Uterus (tissue), 2 donors: ENCODE results near the gene SLC28A3.

Experiments
- POLR2A ChIP-seq, 2 donors: fragments of 450-650 bp; IDR thresholded peaks; one replicate each; pipeline ENCODE4 v1.6.1; 2016; ENCODE audit warnings: antibody characterized with exemption in 2 of 2, mild to moderate bottlenecking in 1 of 2, moderate library complexity in 1 of 2
- TF ChIP-seq, protein P1 (sequence below), 4 experiments: fragments of 200-600 bp in 2 of 4; fragments of 450-650 bp in 2 of 4; sonication (generic) in 2 of 4; IDR thresholded peaks; one replicate each; pipeline ENCODE4 v1.5.1; 2016 to 2019; ENCODE audit warnings: antibody characterized with exemption in 4 of 4, mild to moderate bottlenecking in 2 of 4, moderate library complexity in 1 of 4

DNA sequence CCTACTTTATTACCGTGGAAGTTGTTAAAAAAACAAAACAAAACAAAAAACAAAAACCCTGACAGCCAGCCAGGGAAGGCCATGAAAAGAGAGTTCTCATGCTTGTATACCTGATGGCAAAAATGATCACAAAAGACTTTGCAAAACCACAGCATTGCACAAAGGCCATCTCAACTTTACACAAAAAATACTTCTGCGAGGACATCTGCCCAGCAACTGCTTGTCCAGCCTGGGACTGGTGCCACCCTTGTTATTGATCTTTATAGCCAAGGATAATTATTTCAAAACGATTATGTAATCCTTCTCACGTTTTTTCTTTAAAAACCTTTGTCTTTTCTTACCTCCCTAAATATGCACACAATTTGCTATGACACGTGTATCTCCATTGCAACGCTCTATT, 42.2 kb upstream of the SLC28A3 start:
- TF ChIP-seq, protein P1, sequence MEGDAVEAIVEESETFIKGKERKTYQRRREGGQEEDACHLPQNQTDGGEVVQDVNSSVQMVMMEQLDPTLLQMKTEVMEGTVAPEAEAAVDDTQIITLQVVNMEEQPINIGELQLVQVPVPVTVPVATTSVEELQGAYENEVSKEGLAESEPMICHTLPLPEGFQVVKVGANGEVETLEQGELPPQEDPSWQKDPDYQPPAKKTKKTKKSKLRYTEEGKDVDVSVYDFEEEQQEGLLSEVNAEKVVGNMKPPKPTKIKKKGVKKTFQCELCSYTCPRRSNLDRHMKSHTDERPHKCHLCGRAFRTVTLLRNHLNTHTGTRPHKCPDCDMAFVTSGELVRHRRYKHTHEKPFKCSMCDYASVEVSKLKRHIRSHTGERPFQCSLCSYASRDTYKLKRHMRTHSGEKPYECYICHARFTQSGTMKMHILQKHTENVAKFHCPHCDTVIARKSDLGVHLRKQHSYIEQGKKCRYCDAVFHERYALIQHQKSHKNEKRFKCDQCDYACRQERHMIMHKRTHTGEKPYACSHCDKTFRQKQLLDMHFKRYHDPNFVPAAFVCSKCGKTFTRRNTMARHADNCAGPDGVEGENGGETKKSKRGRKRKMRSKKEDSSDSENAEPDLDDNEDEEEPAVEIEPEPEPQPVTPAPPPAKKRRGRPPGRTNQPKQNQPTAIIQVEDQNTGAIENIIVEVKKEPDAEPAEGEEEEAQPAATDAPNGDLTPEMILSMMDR (IDR thresholded peaks at IDR 0.05), result no peak
- TF ChIP-seq POLR2A (IDR thresholded peaks at IDR 0.05), result no peak
